Endometrial microvascular endothelial cells (primary cell): ENCODE results near the gene CCDC181. TPM values are rescaled to one million over a fixed set of nuclear protein-coding genes. Genes with fewer than 3 reads are reported as not detected.
"Not testable (repeated sequence)": the region's sequence is repeated elsewhere in the genome, so short reads cannot be mapped to it uniquely, and the experiment has no call there.

Experiments used
- in situ Hi-C: cut with HindIII; loops from 2 replicates; pipeline ENCODE4 v1.10.0; 2017; ENCODE audit warnings: low sequenced_read_pairs, low pct_unique_long_range_greater_than_20kb; ENCODE audit errors: inconsistent ontology term
- total RNA-seq: library from RNA; depleted of rRNA; stranded (reverse); fragments of >200 nt; gene quantifications from one replicate; pipeline ENCODE4 v1.2.3, GENCODE V29; 2015; ENCODE audit errors: inconsistent ontology term

The CCDC181 gene
- total RNA-seq, 1 donor from 2014 or later: not detected

DNA sequence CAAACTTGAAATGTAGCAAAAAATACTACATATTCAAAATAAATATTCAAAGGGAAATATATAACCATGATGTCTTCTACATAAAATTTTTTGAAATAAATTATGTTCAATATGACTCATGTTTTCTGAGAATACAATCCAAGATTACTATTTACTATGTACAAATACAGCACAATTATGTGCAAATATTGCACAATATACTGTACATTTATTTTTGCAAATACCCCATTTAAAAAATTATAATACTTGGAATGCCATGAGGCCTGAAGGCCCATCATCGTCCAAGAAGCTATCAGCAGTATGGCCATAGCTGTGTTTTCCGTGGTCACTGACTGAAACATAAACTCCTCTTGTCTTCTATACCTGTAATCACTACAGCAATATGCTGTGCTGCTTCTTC is 12.3 kb downstream of the CCDC181 start:
- in situ Hi-C loops: no loop called here

GRCh38 chr1:169408340-169408739 is 18.9 kb downstream of the CCDC181 start:
- in situ Hi-C loops: not testable (repeated sequence)

GRCh38 chr1:169402578-169402977 is 24.7 kb downstream of the CCDC181 start:
- in situ Hi-C loops: not testable (repeated sequence)

DNA sequence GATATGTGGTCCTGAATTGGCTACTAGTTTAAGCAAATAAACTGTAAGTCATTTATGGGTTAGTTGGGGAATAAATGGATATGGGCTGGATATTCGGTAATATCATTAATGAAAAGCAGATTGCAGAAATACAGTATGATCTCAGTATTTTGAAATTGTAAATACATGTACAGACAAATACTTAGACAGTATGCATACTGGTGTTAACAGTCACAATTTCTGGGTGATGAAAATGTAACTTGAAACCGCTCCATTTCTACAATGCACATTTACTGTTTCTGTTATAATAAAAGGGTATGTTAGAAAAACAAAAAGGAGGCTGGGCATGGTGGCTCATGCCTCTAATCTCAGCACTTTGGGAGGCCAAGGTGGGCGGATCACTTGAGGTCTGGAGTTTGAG is 31.3 kb downstream of the CCDC181 start:
- in situ Hi-C loops: no loop called here

- in situ Hi-C loops: no loop called here
These were observed 34.9 kb downstream of the CCDC181 start for GRCh38 chr1:169392406-169392805.

GRCh38 chr1:169390303-169390702 is 37.0 kb downstream of the CCDC181 start:
- in situ Hi-C loops: no loop called here

DNA sequence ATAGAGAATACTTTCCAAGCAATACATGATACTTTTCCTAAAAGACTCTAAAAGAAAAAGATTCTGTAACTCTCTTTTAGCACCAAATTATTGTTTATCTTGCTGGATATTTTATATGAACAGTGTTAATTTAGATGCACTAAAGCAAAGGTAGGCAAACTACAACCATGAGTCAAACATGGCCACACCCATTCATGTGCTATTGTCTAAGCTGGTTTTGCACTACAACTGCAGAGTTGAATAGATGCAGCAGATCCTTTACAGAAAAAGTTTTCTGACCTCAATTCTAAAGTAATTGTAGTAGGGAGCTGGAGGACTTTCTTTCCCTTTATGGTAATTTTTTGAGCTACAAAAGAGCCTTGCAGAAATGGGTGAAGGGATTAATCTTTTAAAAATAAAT is 39.9 kb downstream of the CCDC181 start:
- in situ Hi-C loops: no loop called here

GRCh38 chr1:169383449-169383848 is 43.8 kb downstream of the CCDC181 start:
- in situ Hi-C loops: no loop called here

GRCh38 chr1:169381162-169381561 is 46.1 kb downstream of the CCDC181 start:
- in situ Hi-C loops: no loop called here

DNA sequence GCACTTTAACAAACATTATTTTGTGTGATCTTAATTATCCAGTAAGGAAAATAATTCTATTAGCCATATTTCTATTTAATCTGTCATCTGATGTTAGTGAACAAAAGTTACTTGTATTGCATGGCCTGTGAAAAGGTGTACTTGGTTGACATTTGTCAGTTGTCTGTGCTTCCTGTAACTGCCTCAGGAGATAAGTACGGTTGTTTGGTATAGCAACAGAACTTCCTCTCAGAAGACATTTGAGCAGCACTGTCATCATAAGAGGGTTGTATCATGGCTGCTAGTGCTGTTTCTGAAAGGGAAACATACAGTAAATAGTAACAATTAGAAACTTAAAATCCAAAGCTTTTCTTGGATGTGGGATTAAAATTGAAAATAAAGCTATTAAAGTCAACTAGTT is 55.9 kb downstream of the CCDC181 start:
- in situ Hi-C loops: no loop called here

DNA sequence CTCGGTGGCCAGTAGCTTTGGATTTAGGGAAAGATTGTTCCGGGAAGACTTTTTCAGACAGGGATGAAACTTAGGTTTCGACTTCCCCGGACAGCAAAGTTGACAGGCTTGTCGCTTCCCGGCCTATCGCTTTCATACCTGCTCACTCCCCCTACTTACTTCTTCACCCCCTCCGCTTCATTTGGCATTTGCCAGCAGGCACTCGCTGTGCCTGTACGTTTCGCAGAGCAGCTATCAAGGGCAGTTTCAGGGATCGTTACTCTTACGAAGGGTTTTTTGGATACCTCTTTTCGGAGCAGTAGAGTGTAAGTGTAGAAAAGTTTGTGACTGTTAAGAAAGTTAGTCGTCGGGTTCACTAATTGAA is 58.9 kb downstream of the CCDC181 start:
- in situ Hi-C loops: no loop called here

- in situ Hi-C loops: no loop called here
These were observed 59.4 kb downstream of the CCDC181 start, which contains the start of the genes BLZF1 and NME7 for GRCh38 chr1:169367686-169368405. TSS of gene BLZF1 (plus strand) at chr1:169368195. CDS start at chr1:169369523, 1,328 bp downstream. TSS of gene NME7 (minus strand) at chr1:169367797. CDS start at chr1:169367710, 87 bp downstream.

- in situ Hi-C loops: no loop called here
These were observed 60.1 kb downstream of the CCDC181 start for GRCh38 chr1:169367096-169367685.

DNA sequence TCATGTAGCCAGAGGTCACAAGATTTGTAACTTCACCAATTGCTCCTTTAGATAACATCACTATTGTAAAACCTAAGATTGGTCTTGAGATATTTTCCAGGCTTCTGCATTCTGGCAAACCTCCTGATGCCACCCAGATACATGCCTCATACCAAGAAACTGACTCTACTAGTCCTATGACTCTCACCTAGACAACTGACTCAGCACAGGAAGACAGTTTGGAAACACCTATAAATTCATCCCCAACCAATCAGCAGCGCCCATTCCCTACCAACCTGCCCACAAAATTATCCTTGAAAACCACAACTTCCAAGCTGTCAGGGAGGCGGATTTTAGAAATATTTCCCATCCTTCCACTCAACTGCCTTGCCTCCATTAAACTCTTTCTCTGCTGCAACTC is 62.3 kb downstream of the CCDC181 start:
- in situ Hi-C loops: no loop called here

DNA sequence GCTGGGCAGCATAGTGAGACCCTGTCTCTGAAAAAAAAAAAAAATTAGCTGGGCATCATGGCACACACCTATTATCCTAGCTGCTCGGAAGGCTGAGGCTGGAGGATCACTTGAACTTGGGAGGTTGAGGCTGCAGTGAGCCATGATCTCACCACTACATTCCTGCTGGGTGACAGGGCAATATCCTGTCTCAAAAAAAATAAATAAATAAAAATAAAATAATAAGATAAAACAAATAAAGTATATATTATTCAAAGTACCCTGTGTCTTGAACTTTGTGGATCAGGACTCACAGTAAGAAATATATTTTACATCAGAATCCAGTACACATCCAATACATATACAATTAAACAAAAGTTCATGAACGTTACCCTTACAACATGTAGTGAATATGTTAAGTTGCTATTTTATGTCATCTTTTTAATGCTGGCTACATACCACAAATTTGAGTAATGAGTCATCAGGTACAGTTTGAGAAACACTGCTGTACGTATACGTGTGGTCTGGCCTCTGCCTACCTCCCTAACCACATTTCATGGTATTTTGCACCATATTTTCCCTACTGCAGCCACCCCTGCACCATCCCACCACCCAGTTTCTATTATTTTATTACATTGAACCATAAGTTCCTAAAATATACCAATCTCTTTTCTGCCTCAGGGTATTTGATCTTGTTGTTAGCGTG is 64.1 kb downstream of the CCDC181 start:
- in situ Hi-C loops: no loop called here

DNA sequence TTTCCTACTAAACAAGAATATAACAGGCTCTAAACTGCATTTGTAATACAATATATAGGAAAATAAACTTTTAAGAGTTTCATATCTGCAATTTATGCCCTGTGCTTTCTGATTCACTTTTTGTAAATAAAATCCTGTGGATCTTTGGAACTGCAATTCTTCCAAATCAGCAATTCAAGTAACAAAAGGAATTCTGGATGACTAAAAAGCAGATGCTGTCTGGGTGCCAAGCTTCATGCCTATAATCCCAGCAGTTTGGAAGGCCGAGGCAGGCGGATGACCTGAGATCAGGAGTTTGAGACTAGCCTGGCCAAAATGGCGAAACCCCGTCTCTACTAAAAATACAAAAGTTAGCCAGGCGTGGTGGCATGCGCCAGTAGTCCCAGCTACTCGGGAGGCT is 66.0 kb downstream of the CCDC181 start:
- in situ Hi-C loops: no loop called here

- in situ Hi-C loops: no loop called here
These were observed 66.9 kb downstream of the CCDC181 start for GRCh38 chr1:169360415-169360814.

DNA sequence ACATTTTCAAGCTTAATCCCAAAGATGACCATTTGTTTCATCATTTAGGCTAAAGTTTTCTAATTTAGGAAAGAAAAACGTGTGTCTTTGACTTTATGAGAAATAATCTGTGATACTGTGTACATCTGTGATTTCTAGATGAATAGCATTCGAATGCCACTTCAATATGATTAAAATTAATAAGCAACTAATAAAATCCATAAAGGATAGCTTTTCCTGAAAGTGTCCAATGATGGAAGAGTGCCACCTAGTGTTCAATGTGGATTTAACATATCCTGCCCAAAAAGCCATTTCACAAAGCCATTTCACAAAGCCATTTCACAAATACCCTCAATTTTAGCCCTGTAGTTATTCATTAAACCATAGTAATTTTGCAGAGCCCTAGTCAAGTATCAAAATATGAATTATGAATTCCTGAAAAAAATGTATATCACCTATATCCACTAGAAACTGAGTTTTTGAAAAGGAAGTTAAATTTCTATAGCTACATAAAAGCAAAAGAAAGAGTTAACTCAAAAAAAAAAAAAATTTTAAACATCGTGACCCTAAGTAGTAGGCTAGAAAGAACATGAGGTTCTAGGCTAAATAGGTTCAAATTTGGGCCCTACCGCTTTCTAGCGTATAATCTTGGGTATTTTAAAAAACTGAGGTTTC is 78.8 kb downstream of the CCDC181 start:
- in situ Hi-C loops: no loop called here

DNA sequence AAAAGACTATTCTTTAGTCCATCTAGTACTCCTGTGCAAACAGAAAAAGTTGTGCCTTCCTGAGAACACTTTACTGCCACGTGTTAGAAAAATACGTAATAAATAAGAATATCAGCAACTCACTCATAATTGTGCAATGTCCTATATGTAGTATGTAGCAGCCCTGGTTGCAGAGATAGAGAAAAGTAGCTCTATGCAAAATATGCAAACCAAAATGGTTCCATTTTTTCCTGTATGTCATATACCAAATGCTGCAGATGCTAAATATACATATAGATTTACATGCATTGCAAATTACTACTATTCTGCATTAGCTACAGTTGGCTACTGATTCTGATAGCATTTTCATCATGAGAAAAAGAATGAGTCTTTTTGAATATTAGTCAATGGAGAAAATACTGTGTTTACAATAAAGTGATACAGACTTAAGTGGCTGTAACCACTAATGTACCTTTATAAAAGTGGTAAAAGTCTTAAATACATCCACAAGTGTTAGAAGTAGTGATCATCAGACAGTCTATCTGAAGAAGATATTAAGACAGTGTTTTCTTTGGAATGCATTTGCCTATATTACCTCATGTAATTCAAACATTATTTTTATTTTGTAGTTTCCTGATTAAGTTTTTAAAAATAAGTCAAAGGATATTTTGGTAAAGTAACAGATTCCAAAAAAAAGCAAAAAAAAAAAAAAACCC is 79.4 kb downstream of the CCDC181 start:
- in situ Hi-C loops: no loop called here
